ENCODE data around the gene RBM34. TPM values are rescaled to one million over a fixed set of nuclear protein-coding genes. Genes with fewer than 3 reads are reported as not detected.

The RBM34 gene
- total RNA-seq, 1 donor from 2014 or later, result 129 TPM

DNA sequence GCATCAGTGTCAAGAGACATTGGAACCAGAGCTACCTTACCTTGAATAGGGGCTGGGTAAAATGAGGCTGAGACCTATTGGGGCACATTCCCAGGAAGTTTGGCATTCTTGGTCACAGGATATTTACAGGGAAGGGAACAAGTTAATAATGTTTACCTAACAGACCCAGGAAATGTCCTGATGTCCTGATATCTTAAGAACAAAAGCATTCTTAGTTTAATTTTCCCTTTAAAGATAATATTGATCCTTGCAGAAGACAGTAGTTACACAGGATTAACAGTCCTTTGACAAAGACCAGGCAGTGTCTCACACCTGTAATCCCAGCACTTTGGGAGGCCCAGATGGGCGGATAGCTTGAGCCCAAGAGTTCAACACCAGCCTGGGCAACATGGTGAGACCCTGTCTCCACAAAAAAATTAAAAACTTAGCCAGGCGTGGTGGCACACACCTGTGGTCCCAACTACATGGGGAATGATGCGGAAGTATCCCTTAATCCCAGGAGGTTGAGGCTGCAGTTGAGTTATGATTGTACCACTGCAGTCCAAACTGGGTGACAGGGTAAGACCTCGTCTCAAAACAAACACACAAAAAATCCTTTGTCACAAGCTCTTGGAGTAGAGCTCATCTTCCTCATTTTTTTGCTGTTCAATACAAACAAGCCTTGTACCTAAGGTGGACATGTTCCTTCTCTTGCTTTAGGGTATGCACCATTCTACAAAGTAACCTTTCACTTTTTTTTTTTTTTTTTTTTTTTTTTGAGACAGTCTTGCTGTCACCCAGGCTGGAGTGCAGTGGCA is 31.1 kb downstream of the RBM34 start:
- H3K27ac ChIP-seq (ENCODE audit: low read depth, low read length), result no peak overlapping the region
- H4K20me1 ChIP-seq (ENCODE audit: insufficient read depth, low read length), result peaks cover 30% of the 10 kb centered on the region
- H3K4me1 ChIP-seq (ENCODE audit: insufficient read depth, low read length), result peaks cover 6% of the 10 kb centered on the region
- no peaks in the 10 kb centered on the region for H3K27me3 ChIP-seq (ENCODE audit: insufficient read depth, low read length)
- peaks cover 2% of the 10 kb centered on the region for H3K9me3 Mint-ChIP-seq (ENCODE audit: unreplicated experiment)
- H3K27ac Mint-ChIP-seq (ENCODE audit: unreplicated experiment), result peak overlapping the region; percentile 34
- H3K27me3 Mint-ChIP-seq (ENCODE audit: low read depth, unreplicated experiment), result no peaks in the 10 kb centered on the region
- H2AFZ ChIP-seq (ENCODE audit: low read depth, low read length), result no peak overlapping the region
- peaks cover 11% of the 10 kb centered on the region for H3K36me3 Mint-ChIP-seq (ENCODE audit: low read depth, unreplicated experiment)
- no peak overlapping the region for H3K4me3 ChIP-seq (ENCODE audit: insufficient read depth, low read depth, low read length)
- H3K9me3 ChIP-seq (ENCODE audit: insufficient read depth, low read depth, low read length), result no peaks in the 10 kb centered on the region
- no peak overlapping the region for H3K9ac ChIP-seq (ENCODE audit: low read length)
- peaks cover 41% of the 10 kb centered on the region for H3K79me2 ChIP-seq (ENCODE audit: insufficient read depth, low read length)
- FAIRE-seq, result no peak
- TF ChIP-seq, protein P1, sequence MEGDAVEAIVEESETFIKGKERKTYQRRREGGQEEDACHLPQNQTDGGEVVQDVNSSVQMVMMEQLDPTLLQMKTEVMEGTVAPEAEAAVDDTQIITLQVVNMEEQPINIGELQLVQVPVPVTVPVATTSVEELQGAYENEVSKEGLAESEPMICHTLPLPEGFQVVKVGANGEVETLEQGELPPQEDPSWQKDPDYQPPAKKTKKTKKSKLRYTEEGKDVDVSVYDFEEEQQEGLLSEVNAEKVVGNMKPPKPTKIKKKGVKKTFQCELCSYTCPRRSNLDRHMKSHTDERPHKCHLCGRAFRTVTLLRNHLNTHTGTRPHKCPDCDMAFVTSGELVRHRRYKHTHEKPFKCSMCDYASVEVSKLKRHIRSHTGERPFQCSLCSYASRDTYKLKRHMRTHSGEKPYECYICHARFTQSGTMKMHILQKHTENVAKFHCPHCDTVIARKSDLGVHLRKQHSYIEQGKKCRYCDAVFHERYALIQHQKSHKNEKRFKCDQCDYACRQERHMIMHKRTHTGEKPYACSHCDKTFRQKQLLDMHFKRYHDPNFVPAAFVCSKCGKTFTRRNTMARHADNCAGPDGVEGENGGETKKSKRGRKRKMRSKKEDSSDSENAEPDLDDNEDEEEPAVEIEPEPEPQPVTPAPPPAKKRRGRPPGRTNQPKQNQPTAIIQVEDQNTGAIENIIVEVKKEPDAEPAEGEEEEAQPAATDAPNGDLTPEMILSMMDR (IDR thresholded peaks at IDR 0.05; ENCODE audit: insufficient read depth, low read depth, low read length), result no peak
- TF ChIP-seq EZH2 (IDR thresholded peaks at IDR 0.05; ENCODE audit: insufficient read depth, low read length), result no peak
- H3K4me1 Mint-ChIP-seq (ENCODE audit: low read depth, unreplicated experiment), result peaks cover 11% of the 10 kb centered on the region
- H3K4me2 ChIP-seq (ENCODE audit: low read length), result no peak overlapping the region
- no peak for DNase-seq (ENCODE audit: low read depth)
- peak overlapping the region; percentile 50 for H3K4me3 Mint-ChIP-seq (ENCODE audit: unreplicated experiment)
- H3K36me3 ChIP-seq (ENCODE audit: insufficient read depth, low read length), result peaks cover 17% of the 10 kb centered on the region

DNA sequence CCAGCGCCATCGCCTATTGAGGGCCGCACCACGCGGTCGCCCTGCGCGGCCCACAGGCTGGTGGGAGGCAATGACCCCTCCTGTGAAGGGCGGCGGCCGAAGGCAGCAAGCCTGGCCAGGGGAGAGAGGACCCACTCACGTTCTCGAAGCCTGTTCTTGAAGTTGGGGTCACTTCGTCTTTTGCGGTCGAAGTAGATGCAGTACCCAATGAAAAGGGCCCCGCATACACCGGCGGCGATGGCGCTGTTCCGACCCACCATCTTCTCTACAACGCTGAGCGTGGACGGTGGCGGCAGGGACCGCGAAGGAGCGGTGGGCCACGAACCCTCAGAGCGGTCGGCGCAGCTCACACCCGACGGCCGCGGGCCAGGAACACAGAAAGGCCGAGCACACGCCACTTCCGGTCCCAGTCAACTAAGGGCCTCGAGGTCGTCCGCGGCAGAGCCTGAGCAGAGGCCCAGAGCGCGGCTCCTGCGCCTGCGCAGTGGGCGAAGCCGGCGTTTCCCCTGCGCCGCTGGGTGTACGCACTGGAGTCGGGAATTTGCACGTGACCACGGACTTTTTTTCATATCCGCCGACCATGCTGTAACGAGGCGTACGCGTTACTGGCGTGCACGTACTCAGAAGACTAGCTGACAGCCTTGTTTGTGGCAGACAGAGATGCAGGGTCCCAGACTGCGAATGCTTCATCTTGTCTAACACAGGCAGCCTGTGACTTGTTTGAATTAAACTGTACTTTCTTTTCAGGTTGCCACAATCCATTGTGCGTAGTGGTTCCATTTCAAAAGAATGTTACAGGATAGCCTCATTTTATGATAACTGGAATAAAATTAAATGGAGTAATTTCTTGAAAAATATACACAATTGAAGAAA is 32.4 kb downstream of the RBM34 start, which contains the start of gene TOMM20:
Gene TOMM20, minus strand, starts transcription at position 382 of the 873 bp plus-strand sequence. Its CDS starts 122 bp downstream, at position 260.
- H3K4me1 ChIP-seq (ENCODE audit: insufficient read depth, low read length), result peaks cover 6% of the 10 kb centered on the region
- H3K4me2 ChIP-seq (ENCODE audit: low read length), result peak within 1 kb of the TSS; percentile 91
- TF ChIP-seq, protein P1 (IDR thresholded peaks at IDR 0.05; ENCODE audit: insufficient read depth, low read depth, low read length), result no peak
- no peak for TF ChIP-seq EZH2 (IDR thresholded peaks at IDR 0.05; ENCODE audit: insufficient read depth, low read length)
- peaks cover 17% of the 10 kb centered on the region for H3K36me3 ChIP-seq (ENCODE audit: insufficient read depth, low read length)
- peak within 1 kb of the TSS; percentile 98 for H3K4me3 Mint-ChIP-seq (ENCODE audit: unreplicated experiment)
- H3K4me1 Mint-ChIP-seq (ENCODE audit: low read depth, unreplicated experiment), result peaks cover 14% of the 10 kb centered on the region
- H3K9me3 ChIP-seq (ENCODE audit: insufficient read depth, low read depth, low read length), result no peaks in the 10 kb centered on the region
- peak within 1 kb of the TSS; percentile 98 for H3K9ac ChIP-seq (ENCODE audit: low read length)
- H4K20me1 ChIP-seq (ENCODE audit: insufficient read depth, low read length), result peaks cover 43% of the 10 kb centered on the region
- no peak for FAIRE-seq
- H2AFZ ChIP-seq (ENCODE audit: low read depth, low read length), result peak within 1 kb of the TSS; percentile 84
- no peaks in the 10 kb centered on the region for H3K27me3 Mint-ChIP-seq (ENCODE audit: low read depth, unreplicated experiment)
- peaks cover 8% of the 10 kb centered on the region for H3K36me3 Mint-ChIP-seq (ENCODE audit: low read depth, unreplicated experiment)
- no peaks in the 10 kb centered on the region for H3K27me3 ChIP-seq (ENCODE audit: insufficient read depth, low read length)
- peaks cover 2% of the 10 kb centered on the region for H3K9me3 Mint-ChIP-seq (ENCODE audit: unreplicated experiment)
- peak within 1 kb of the TSS; percentile 93 for H3K27ac ChIP-seq (ENCODE audit: low read depth, low read length)
- DNase-seq (ENCODE audit: low read depth), result peak; percentile 94
- peaks cover 53% of the 10 kb centered on the region for H3K79me2 ChIP-seq (ENCODE audit: insufficient read depth, low read length)
- peak within 1 kb of the TSS; percentile 94 for H3K4me3 ChIP-seq (ENCODE audit: insufficient read depth, low read depth, low read length)
- peak within 1 kb of the TSS; percentile 98 for H3K27ac Mint-ChIP-seq (ENCODE audit: unreplicated experiment)

All from astrocyte (in vitro differentiated cells and primary cell).